Lung (tissue), 12 donors: Measurements from ENCODE around the gene TIMP4. TPM values are rescaled to one million over a fixed set of nuclear protein-coding genes. Genes with fewer than 3 reads are reported as not detected.

Experiments
- ATAC-seq: fragments of 200-7000 bp; cut with Tn5 transposase; one replicate; pipeline ENCODE4 v1.9.1; 2020; ENCODE audit warnings: moderate number of reproducible peaks; ENCODE audit not compliant: insufficient read depth, low FRiP score
- DNase-seq, 3 donors: peaks; one replicate each; pipeline ENCODE4 v3.0.0-alpha.2; 2013 to 2017
- H3K27ac ChIP-seq, 2 donors: one replicate each; pipeline ENCODE4 v1.5.1; 2013; ENCODE audit warnings: mild to moderate bottlenecking in 2 of 2, moderate library complexity in 2 of 2, control low read depth in 1 of 2, inconsistent platforms in 1 of 2, low read depth in 1 of 2, low read length in 1 of 2
- H3K27me3 ChIP-seq, 3 donors: one replicate each; pipeline ENCODE4 v1.5.1; 2013; ENCODE audit warnings: low read length in 2 of 3; ENCODE audit not compliant: control insufficient read depth in 3 of 3, insufficient read depth in 3 of 3
- H3K36me3 ChIP-seq, 4 donors: one replicate each; pipeline ENCODE4 v1.5.1; 2013; ENCODE audit warnings: low read length in 4 of 4, mild to moderate bottlenecking in 1 of 4, moderate library complexity in 1 of 4; ENCODE audit not compliant: control insufficient read depth in 4 of 4, insufficient read depth in 4 of 4
- H3K4me1 ChIP-seq, 5 donors: one replicate each; pipeline ENCODE4 v1.5.1; 2013; ENCODE audit warnings: low read length in 5 of 5, mild to moderate bottlenecking in 2 of 5, moderate library complexity in 1 of 5; ENCODE audit not compliant: control insufficient read depth in 5 of 5, insufficient read depth in 5 of 5
- H3K4me3 ChIP-seq: one replicate; pipeline ENCODE4 v1.5.1; 2013; ENCODE audit warnings: mild to moderate bottlenecking, control low read depth, moderate library complexity
- H3K9ac ChIP-seq, 2 donors: one replicate each; pipeline ENCODE4 v1.5.1; 2013; ENCODE audit warnings: low read length in 2 of 2, control low read depth in 1 of 2; ENCODE audit not compliant: insufficient read depth in 1 of 2
- H3K9me3 ChIP-seq, 4 donors: one replicate each; pipeline ENCODE4 v1.5.1; 2013; ENCODE audit warnings: low read length in 3 of 4, mild to moderate bottlenecking in 1 of 4, moderate library complexity in 1 of 4; ENCODE audit not compliant: control insufficient read depth in 4 of 4, insufficient read depth in 3 of 4
- CTCF ChIP-seq: IDR thresholded peaks from 2 replicates; pipeline ENCODE4 v1.5.1; 2012; ENCODE audit warnings: mild to moderate bottlenecking; ENCODE audit errors: control extremely low read depth, extremely low read depth
- WGBS, 2 donors: extraction: QIAGEN DNeasy Blood & Tissue Kit; methylation state at CpG; one replicate each; pipeline ENCODE4 v1.1.7; 2013; 5-methylcytosine and 5-hydroxymethylcytosine counted together
- polyA plus RNA-seq, 2 donors: library from polyadenylated mRNA; stranded (reverse); fragments of 200-250 nt; gene quantifications; one replicate each; pipeline ENCODE4 v1.2.1, GENCODE V29; 2013
- total RNA-seq, 2 donors: library from RNA; depleted of rRNA in 1 of 2; stranded (reverse); fragments of >200 nt in 1 of 2; gene quantifications; one replicate each; pipeline ENCODE4 v1.2.1, GENCODE V29; 2014 to 2021
- donor health status: control.
- donor health status: control.
- donor health status: Bipolar disorder and iron deficiency.
- donor health status: healthy.
- donor health status: DM: yes; HTN: yes; CAD: no.

Gene TIMP4
- total and polyA plus RNA-seq, 4 donors: 0.48 to 22.2 (median 9.3) TPM

DNA sequence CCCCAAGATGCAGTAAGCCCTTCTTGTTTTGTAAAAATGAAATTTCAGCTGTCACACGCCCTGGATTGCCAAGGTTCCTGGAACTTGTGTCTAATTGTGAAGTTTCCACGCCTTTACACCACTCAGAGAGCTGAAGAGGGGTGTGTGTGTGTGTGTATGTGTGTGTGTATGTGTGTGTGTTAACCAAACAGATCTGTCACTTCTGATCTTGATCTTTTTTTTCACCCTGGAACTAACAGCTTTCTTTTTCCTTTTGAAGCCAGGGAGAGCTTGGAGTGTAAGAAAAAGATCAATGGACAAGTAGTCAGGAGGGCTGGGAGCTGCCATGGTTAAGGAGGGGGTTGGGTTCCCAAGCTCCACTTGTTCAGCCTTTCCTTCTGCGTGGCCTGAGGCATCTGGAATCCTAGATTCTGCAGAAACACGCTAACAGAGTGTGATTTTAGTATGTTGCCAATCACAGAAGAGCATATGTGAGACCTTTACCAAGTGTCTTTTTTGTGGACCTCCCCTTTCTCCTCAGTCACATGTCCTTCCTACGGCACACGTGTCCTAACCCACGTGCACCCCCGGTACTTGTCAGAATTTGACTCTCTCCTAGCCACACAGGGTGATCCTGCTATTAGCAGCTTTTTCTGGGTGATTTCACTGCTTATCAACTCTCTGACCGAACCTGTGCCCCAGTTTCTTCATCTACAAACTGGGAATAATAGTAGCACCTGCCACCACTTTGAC is 11.5 kb downstream of the TIMP4 start:
- DNase-seq: peak in 2 of 3 donors; percentile 4 to 48
- ATAC-seq: no peak
- H3K4me1 ChIP-seq: peaks cover 0 to 24% (median 5%) of the 10 kb centered on the region in 5 donors
- 71 to 83% methylated on average over 9 of the region's 9 CpGs for WGBS, 2 donors
- no peaks in the 10 kb centered on the region for H3K36me3 ChIP-seq
- no peak overlapping the region for H3K4me3 ChIP-seq
- H3K27me3 ChIP-seq: no peaks in the 10 kb centered on the region
- H3K9ac ChIP-seq: no peak overlapping the region
- TF ChIP-seq CTCF: no peak
- no peak overlapping the region for H3K27ac ChIP-seq
- no peaks in the 10 kb centered on the region for H3K9me3 ChIP-seq

- TF ChIP-seq CTCF: no peak
- Histone ChIP-seq H3K27me3 (no peaks in the 10 kb centered on the region), H3K36me3 (no peaks in the 10 kb centered on the region), H3K9ac (no peak overlapping the region), H3K9me3 (no peaks in the 10 kb centered on the region), H3K4me3 (no peak overlapping the region), H3K27ac (peak overlapping the region; percentile 73 to 86), H3K4me1 (peaks cover 0 to 28% (median 5%) of the 10 kb centered on the region in 5 donors)
- ATAC-seq: peak; percentile 76
- 51 to 54% methylated on average over 6 of the region's 6 CpGs for WGBS, 2 donors
- peak in 2 of 3 donors; percentile 49 to 69 for DNase-seq
These were observed 14.7 kb downstream of the TIMP4 start for GRCh38 chr3:12143949-12144504.

DNA sequence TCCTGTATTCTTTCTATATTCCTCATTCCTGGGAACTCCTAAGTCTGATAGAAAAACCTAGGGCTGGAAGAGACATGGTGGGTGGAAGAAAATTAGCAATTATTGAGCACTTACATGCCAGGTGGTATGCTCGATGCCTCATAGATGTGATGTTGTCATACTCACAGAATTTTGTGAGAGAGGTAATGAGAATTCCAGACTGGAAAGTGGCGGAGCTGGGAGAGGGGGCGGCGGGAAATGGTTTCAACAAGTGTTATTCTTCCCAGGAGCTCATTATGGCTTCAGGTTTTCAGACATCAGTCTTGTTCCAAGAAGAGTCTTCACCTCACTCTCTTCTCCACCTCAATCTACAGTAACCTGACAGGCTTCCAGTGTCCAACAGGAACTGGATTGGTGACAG is 16.2 kb downstream of the TIMP4 start:
- Histone ChIP-seq H3K4me1 (peaks cover 0 to 31% (median 5%) of the 10 kb centered on the region in 5 donors), H3K4me3 (no peak overlapping the region), H3K27ac (peak overlapping the region in 1 of 2 donors; percentile 86), H3K36me3 (no peaks in the 10 kb centered on the region), H3K27me3 (no peaks in the 10 kb centered on the region), H3K9ac (no peak overlapping the region), H3K9me3 (no peaks in the 10 kb centered on the region)
- WGBS, 2 donors: 95% methylated on average over 4 of the region's 4 CpGs
- no peak for TF ChIP-seq CTCF
- no peak for ATAC-seq
- DNase-seq: no peak
